ENCODE measurements around the gene DPP6.

The DPP6 gene

DNA sequence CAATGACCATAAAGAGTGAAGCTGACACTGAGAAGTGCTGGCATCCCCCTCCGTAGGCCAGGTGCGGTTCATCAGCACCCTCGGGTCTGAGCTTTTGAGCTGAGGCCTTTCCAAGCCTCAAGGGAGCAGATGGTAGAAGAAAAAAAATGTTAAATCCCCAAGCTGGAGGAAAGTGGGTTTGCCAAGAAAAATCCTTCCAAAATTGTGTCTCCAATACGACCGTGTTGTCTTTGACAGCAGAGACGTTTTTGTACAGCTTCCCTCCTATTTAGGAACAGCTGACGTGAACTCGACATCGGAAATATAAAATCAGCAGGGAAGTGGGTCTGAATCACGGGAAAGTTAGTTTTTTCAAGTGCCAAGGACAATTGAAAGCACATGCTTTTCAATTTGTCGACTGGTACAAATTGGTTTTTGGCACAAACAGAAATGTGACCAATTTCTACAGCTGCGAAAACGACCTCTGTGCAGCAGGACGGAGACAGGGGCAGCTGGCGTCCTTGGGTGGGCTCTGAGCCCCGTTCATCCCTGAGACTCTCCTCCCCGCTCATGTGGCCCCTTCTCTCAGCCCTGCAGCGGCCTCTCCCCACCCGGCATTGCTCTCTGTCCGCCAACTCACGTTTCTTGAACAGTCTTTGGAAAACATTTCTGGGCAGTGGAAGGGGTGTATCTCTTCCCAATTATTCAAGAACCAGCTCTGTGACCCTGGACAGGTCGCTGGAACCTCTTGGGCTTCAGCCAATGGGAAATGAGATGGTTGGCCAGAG, 860.9 kb downstream of the DPP6 start:
- H3K36me3 ChIP-seq (ENCODE audit: control insufficient read depth in 1 of 2, insufficient read depth in 2 of 2, low read length in 2 of 2), result no peaks in the 10 kb centered on the region
- no peak overlapping the region for H3K9ac ChIP-seq (ENCODE audit: low read depth in 1 of 2, low read length in 2 of 2)
- peaks cover 4 to 10% of the 10 kb centered on the region in 2 donors for H3K4me1 ChIP-seq (ENCODE audit: control insufficient read depth in 1 of 2, insufficient read depth in 2 of 2, low read length in 2 of 2)
- no peak overlapping the region for H3K27ac ChIP-seq (ENCODE audit: low read depth, low read length)
- peaks cover 18 to 24% of the 10 kb centered on the region in 2 donors for H3K27me3 ChIP-seq (ENCODE audit: control insufficient read depth in 1 of 2, insufficient read depth in 2 of 2, low read length in 2 of 2)
- no peak overlapping the region for H3K4me3 ChIP-seq (ENCODE audit: low read depth in 1 of 2, low read length in 2 of 2)
- peaks cover 5 to 7% of the 10 kb centered on the region in 2 donors for H3K9me3 ChIP-seq (ENCODE audit: control insufficient read depth in 1 of 2, low read length in 2 of 2)

DNA sequence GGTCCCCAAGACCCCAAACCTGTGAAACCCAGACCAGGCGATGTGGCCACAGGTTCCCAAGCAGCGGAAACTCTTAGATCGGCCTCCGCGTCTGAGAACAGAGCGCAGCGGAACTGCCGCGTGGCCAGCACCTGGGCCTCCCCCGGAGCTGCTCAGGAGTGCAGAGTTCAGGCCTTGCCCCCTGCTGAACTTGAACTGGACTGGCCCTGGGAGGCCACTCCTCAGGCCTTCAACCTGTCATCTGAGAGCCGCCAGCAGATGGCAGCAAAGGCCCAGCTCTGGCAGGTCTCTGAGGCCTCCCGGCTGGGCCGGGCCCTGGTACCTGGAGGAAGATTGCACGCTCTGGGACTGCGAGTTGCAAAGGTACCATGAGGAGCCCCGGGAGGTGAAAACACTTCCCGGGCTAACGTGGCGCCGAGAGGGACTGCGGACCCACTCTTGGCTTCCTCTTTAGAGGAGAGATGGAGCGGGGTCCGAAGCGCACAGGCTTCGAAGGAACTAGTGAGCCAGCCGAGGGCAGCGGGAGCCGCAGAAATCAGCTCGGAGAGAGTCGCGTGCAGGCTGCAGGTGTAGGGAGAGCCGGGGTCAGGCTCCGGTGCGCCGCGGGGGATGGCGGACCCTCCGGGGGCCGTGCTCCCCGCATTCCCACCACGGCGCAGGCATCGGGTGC, 861.6 kb downstream of the DPP6 start:
- Histone ChIP-seq H3K9me3 (ENCODE audit: control insufficient read depth in 1 of 2, low read length in 2 of 2) (peaks cover 5 to 7% of the 10 kb centered on the region in 2 donors), H3K9ac (ENCODE audit: low read depth in 1 of 2, low read length in 2 of 2) (peak overlapping the region in 1 of 2 donors; percentile 32), H3K4me1 (ENCODE audit: control insufficient read depth in 1 of 2, insufficient read depth in 2 of 2, low read length in 2 of 2) (peaks cover 4 to 10% of the 10 kb centered on the region in 2 donors), H3K36me3 (ENCODE audit: control insufficient read depth in 1 of 2, insufficient read depth in 2 of 2, low read length in 2 of 2) (no peaks in the 10 kb centered on the region), H3K27ac (ENCODE audit: low read depth, low read length) (no peak overlapping the region), H3K27me3 (ENCODE audit: control insufficient read depth in 1 of 2, insufficient read depth in 2 of 2, low read length in 2 of 2) (peaks cover 18 to 24% of the 10 kb centered on the region in 2 donors), H3K4me3 (ENCODE audit: low read depth in 1 of 2, low read length in 2 of 2) (peak overlapping the region; percentile 54 to 61)

DNA sequence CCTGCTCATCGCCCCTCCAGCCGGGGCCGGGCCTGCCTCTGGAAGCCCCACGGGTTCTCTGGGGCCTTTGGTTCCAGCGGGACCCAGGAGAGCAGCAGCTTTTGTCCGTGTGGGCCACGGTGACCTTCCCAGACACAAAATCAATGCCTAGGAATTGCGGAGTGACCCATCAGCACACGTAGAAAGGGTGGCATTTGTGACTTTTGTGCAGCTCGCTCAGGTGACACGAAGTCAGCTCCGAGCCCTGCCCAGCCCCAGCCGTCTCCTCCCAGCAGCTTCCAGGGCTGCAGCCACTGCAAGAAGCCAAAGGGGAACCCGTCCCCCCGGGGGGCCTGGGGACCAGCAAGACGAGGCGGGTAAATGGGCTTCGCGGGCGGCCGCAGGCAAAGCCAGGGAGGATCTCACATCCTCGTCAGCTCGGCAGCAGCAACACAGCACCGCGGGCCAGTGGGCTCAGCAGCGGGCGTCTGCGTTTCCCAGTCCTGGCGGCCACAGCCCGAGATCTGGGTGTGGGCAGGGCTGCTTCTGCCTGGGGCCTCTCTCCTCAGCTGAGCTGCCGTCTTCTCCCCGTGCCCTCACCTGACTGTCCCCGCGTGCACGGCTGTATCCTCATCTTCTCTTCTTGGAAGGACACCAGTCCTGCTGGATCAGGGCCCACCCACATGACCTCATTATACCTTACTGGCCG, 862.3 kb downstream of the DPP6 start:
- no peak overlapping the region for H3K27ac ChIP-seq (ENCODE audit: low read depth, low read length)
- H3K4me3 ChIP-seq (ENCODE audit: low read depth in 1 of 2, low read length in 2 of 2), result peak overlapping the region in 1 of 2 donors; percentile 54
- H3K9ac ChIP-seq (ENCODE audit: low read depth in 1 of 2, low read length in 2 of 2), result no peak overlapping the region
- H3K4me1 ChIP-seq (ENCODE audit: control insufficient read depth in 1 of 2, insufficient read depth in 2 of 2, low read length in 2 of 2), result peaks cover 4 to 10% of the 10 kb centered on the region in 2 donors
- no peaks in the 10 kb centered on the region for H3K36me3 ChIP-seq (ENCODE audit: control insufficient read depth in 1 of 2, insufficient read depth in 2 of 2, low read length in 2 of 2)
- peaks cover 5 to 7% of the 10 kb centered on the region in 2 donors for H3K9me3 ChIP-seq (ENCODE audit: control insufficient read depth in 1 of 2, low read length in 2 of 2)
- peaks cover 18 to 24% of the 10 kb centered on the region in 2 donors for H3K27me3 ChIP-seq (ENCODE audit: control insufficient read depth in 1 of 2, insufficient read depth in 2 of 2, low read length in 2 of 2)

DNA sequence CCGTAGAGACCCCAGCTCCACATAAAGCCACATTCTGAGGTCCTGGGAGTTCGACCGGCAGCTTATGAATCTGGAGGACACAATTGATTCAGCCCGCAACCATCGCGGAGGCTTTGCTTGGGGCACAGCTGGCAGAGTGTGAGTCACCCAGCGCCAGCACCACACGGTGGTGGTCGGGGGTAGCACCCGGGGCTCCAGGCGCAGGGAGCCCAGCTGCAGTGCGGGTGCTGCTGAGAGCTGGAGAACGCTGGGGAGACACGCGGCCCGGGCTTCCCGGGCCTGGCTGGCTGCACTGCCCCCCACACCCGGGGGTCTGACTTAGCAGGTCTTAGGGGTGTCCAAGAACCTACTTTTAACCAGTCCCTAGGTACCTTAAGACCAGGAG, 862.8 kb downstream of the DPP6 start:
- Histone ChIP-seq H3K27ac (ENCODE audit: low read depth, low read length) (no peak overlapping the region), H3K9me3 (ENCODE audit: control insufficient read depth in 1 of 2, low read length in 2 of 2) (peaks cover 5 to 7% of the 10 kb centered on the region in 2 donors), H3K4me1 (ENCODE audit: control insufficient read depth in 1 of 2, insufficient read depth in 2 of 2, low read length in 2 of 2) (peaks cover 4 to 10% of the 10 kb centered on the region in 2 donors), H3K4me3 (ENCODE audit: low read depth in 1 of 2, low read length in 2 of 2) (no peak overlapping the region), H3K36me3 (ENCODE audit: control insufficient read depth in 1 of 2, insufficient read depth in 2 of 2, low read length in 2 of 2) (no peaks in the 10 kb centered on the region), H3K9ac (ENCODE audit: low read depth in 1 of 2, low read length in 2 of 2) (no peak overlapping the region), H3K27me3 (ENCODE audit: control insufficient read depth in 1 of 2, insufficient read depth in 2 of 2, low read length in 2 of 2) (peaks cover 18 to 24% of the 10 kb centered on the region in 2 donors)

DNA sequence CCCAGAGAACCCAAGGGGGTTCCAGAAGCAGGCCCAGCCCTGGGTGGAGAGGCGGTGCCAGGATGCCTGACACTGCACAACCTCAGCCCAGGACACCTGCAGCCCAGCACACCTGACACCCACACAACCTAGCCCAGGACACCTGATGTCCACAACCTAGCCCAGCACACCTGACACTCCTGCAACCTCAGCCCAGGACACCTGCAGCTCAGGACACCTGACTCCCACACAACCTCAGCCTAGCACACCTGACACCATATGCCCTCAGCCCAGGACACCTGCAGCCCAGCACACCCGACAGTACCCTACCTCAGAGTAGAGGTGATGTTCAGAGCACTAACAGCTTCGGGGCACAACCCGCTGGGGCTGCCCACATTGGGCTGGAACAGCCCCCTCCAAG, 863.4 kb downstream of the DPP6 start:
- no peak overlapping the region for H3K27ac ChIP-seq (ENCODE audit: low read depth, low read length)
- no peaks in the 10 kb centered on the region for H3K36me3 ChIP-seq (ENCODE audit: control insufficient read depth in 1 of 2, insufficient read depth in 2 of 2, low read length in 2 of 2)
- H3K9ac ChIP-seq (ENCODE audit: low read depth in 1 of 2, low read length in 2 of 2), result no peak overlapping the region
- H3K4me1 ChIP-seq (ENCODE audit: control insufficient read depth in 1 of 2, insufficient read depth in 2 of 2, low read length in 2 of 2), result peaks cover 4 to 10% of the 10 kb centered on the region in 2 donors
- H3K9me3 ChIP-seq (ENCODE audit: control insufficient read depth in 1 of 2, low read length in 2 of 2), result peaks cover 5 to 7% of the 10 kb centered on the region in 2 donors
- H3K27me3 ChIP-seq (ENCODE audit: control insufficient read depth in 1 of 2, insufficient read depth in 2 of 2, low read length in 2 of 2), result peaks cover 18 to 24% of the 10 kb centered on the region in 2 donors
- no peak overlapping the region for H3K4me3 ChIP-seq (ENCODE audit: low read depth in 1 of 2, low read length in 2 of 2)

DNA sequence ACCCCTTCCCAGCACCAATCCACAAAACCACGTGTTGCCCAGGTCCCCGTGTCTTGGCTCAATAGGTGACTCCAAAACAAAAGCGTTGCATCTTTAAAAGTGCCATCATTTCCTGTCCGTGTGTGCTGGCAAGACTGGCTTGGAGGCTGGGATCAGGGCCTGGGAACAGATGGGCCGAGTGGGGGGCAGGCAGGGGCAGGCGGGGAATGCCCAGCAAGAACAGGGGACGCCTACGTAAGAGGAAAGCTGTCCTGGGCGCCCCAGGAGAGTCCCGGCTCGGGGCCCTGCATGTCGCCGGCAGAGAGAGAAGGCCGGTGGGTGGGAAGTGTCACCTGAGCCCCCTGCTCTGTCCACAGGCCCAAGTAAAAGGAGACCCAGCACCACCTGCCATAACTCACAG, 864.2 kb downstream of the DPP6 start:
- no peak overlapping the region for H3K9ac ChIP-seq (ENCODE audit: low read depth in 1 of 2, low read length in 2 of 2)
- peaks cover 18 to 24% of the 10 kb centered on the region in 2 donors for H3K27me3 ChIP-seq (ENCODE audit: control insufficient read depth in 1 of 2, insufficient read depth in 2 of 2, low read length in 2 of 2)
- H3K27ac ChIP-seq (ENCODE audit: low read depth, low read length), result no peak overlapping the region
- H3K9me3 ChIP-seq (ENCODE audit: control insufficient read depth in 1 of 2, low read length in 2 of 2), result peaks cover under 1 to 1% of the 10 kb centered on the region in 2 donors
- H3K4me1 ChIP-seq (ENCODE audit: control insufficient read depth in 1 of 2, insufficient read depth in 2 of 2, low read length in 2 of 2), result peaks cover 4 to 10% of the 10 kb centered on the region in 2 donors
- H3K4me3 ChIP-seq (ENCODE audit: low read depth in 1 of 2, low read length in 2 of 2), result no peak overlapping the region
- no peaks in the 10 kb centered on the region for H3K36me3 ChIP-seq (ENCODE audit: control insufficient read depth in 1 of 2, insufficient read depth in 2 of 2, low read length in 2 of 2)

DNA sequence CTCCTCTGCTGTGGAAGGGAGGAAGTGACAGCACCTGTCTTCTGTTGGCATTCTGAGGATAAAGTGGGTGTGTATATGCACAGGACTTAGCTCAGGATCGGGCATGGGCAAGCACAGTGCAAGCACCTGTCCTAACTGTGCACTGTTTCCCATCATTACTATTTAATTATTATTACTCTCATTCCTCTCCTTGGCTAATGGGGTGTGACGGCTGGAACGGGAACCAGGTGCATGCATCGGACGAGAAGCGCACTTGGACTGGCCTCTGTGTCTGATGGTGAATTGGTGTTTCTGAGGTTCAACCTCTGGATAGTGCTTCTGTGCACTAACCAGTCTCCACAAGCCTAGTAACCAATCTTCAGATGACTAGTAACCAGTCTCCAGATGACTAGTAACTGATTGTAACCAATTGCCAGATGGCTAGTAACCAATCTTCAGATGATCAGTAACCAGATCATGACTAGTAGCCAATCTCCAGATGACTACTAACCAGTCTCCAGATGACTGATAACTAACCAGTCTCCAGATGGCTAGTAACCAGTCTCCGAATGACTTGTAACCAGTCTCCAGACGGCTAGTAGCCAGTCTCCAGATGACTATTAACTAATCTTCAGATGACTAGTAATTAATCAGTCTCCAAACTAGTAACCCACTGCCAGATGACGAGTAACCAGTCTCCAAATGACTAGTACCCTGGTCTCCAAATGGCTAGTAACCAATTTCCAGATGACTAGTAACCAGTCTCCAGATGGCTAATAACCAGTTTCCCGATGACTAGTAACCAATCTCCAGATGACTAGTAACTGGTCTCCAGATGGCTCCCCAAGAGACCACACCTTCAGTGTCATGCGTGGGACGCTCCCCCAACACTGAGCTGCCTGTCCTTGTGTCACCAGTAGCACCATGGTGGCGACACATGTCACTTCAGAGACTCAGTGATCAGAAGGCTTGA, 864.9 kb downstream of the DPP6 start:
- H3K9me3 ChIP-seq (ENCODE audit: control insufficient read depth in 1 of 2, low read length in 2 of 2), result no peaks in the 10 kb centered on the region
- no peaks in the 10 kb centered on the region for H3K36me3 ChIP-seq (ENCODE audit: control insufficient read depth in 1 of 2, insufficient read depth in 2 of 2, low read length in 2 of 2)
- H3K27me3 ChIP-seq (ENCODE audit: control insufficient read depth in 1 of 2, insufficient read depth in 2 of 2, low read length in 2 of 2), result peaks cover 18 to 24% of the 10 kb centered on the region in 2 donors
- peaks cover 4 to 10% of the 10 kb centered on the region in 2 donors for H3K4me1 ChIP-seq (ENCODE audit: control insufficient read depth in 1 of 2, insufficient read depth in 2 of 2, low read length in 2 of 2)
- no peak overlapping the region for H3K9ac ChIP-seq (ENCODE audit: low read depth in 1 of 2, low read length in 2 of 2)
- H3K4me3 ChIP-seq (ENCODE audit: low read depth in 1 of 2, low read length in 2 of 2), result no peak overlapping the region
- H3K27ac ChIP-seq (ENCODE audit: low read depth, low read length), result no peak overlapping the region

DNA sequence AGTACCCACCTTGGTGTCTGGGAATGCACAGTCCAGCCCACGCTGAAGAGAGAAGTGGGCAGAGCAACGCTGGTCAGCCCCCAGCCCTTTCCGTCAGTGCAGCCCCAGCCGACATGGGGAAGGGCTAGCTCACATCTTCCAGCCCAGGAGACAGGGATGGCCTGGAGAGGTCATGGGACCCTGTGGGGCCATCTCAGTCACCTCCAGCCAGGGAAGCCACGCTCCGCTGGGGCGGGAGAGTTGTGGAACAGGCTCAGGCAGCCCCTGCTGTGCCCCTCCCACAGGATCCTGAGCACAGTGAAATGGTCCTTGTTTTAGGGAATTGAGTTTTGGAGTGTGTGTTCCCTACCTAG, 865.6 kb downstream of the DPP6 start:
- H3K36me3 ChIP-seq (ENCODE audit: control insufficient read depth in 1 of 2, insufficient read depth in 2 of 2, low read length in 2 of 2), result no peaks in the 10 kb centered on the region
- H3K4me1 ChIP-seq (ENCODE audit: control insufficient read depth in 1 of 2, insufficient read depth in 2 of 2, low read length in 2 of 2), result peaks cover 4 to 10% of the 10 kb centered on the region in 2 donors
- H3K9ac ChIP-seq (ENCODE audit: low read depth in 1 of 2, low read length in 2 of 2), result no peak overlapping the region
- H3K4me3 ChIP-seq (ENCODE audit: low read depth in 1 of 2, low read length in 2 of 2), result no peak overlapping the region
- H3K27me3 ChIP-seq (ENCODE audit: control insufficient read depth in 1 of 2, insufficient read depth in 2 of 2, low read length in 2 of 2), result peaks cover 18 to 24% of the 10 kb centered on the region in 2 donors
- H3K9me3 ChIP-seq (ENCODE audit: control insufficient read depth in 1 of 2, low read length in 2 of 2), result no peaks in the 10 kb centered on the region
- no peak overlapping the region for H3K27ac ChIP-seq (ENCODE audit: low read depth, low read length)

DNA sequence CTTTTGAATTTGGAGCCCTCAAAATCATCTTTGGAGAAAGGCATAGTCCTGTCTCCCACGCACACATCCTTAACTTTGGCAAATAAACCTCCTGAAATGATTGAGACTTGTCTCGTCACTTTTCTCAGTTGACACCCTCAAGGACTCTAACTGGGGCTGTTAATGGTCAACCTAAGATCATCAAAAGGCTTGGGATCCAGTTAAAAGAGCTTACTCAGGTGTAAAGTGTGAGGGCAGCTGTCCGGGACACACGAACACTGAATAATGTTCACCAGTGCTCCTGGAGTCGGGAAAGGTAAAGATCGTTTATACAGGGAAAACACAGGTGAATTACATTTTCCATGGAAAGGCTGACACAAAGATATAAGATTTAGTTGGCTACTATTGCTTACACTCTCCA, 866.1 kb downstream of the DPP6 start:
- Histone ChIP-seq H3K27me3 (ENCODE audit: control insufficient read depth in 1 of 2, insufficient read depth in 2 of 2, low read length in 2 of 2) (peaks cover 18 to 24% of the 10 kb centered on the region in 2 donors), H3K36me3 (ENCODE audit: control insufficient read depth in 1 of 2, insufficient read depth in 2 of 2, low read length in 2 of 2) (no peaks in the 10 kb centered on the region), H3K27ac (ENCODE audit: low read depth, low read length) (no peak overlapping the region), H3K4me1 (ENCODE audit: control insufficient read depth in 1 of 2, insufficient read depth in 2 of 2, low read length in 2 of 2) (peaks cover 4 to 10% of the 10 kb centered on the region in 2 donors), H3K9me3 (ENCODE audit: control insufficient read depth in 1 of 2, low read length in 2 of 2) (no peaks in the 10 kb centered on the region), H3K9ac (ENCODE audit: low read depth in 1 of 2, low read length in 2 of 2) (no peak overlapping the region), H3K4me3 (ENCODE audit: low read depth in 1 of 2, low read length in 2 of 2) (no peak overlapping the region)
